Adrenal gland (tissue), 12 donors: ENCODE data around the gene IDH3A. TPM values are rescaled to one million over a fixed set of nuclear protein-coding genes. Genes with fewer than 3 reads are reported as not detected.
A peak's percentile ranks its signal among the peaks of the same experiment; 100 is the strongest.

Experiments
- DNase-seq, 7 donors: peaks; one replicate each; pipeline ENCODE4 v3.0.0-alpha.2; 2019 to 2020
- H3K27ac ChIP-seq, 5 donors: fragments of 200-600 bp; sonication (generic) in 4 of 5; 1 replicate in 3 of 5; 2 replicates in 2 of 5; pipeline versions ENCODE4 v1.5.1 to v1.8.0; 2016 to 2020; ENCODE audit warnings: mild to moderate bottlenecking in 1 of 5
- H3K27me3 ChIP-seq: fragments of 200-600 bp; 2 replicates; pipeline ENCODE4 v1.8.0; 2021
- H3K36me3 ChIP-seq, 2 donors: fragments of 200-600 bp; replicated peaks in 1 of 2; 1 replicate in 1 of 2; 2 replicates in 1 of 2; pipeline versions ENCODE4 v1.5.1 to v1.8.0; 2018 to 2022
- H3K4me1 ChIP-seq, 2 donors: fragments of 200-600 bp; replicated peaks in 1 of 2; 1 replicate in 1 of 2; 2 replicates in 1 of 2; pipeline versions ENCODE4 v1.5.1 to v1.8.0; 2018 to 2021
- H3K4me3 ChIP-seq, 4 donors: fragments of 200-600 bp; sonication (generic) in 3 of 4; one replicate each; pipeline ENCODE4 v1.5.1; 2016 to 2018
- H3K9me3 ChIP-seq, 3 donors: fragments of 200-600 bp; sonication (generic) in 1 of 3; replicated peaks in 1 of 3; 1 replicate in 2 of 3; 2 replicates in 1 of 3; pipeline versions ENCODE4 v1.5.1 to v1.8.0; 2016 to 2021
- CTCF ChIP-seq, 6 experiments: fragments of 450-650 bp in 4 of 6; fragments of 200-600 bp in 2 of 6; sonication (generic) in 1 of 6; IDR thresholded peaks; 1 replicate in 5 of 6; 2 replicates in 1 of 6; pipeline versions ENCODE4 v1.5.1 to v1.8.0; 2016 to 2021; ENCODE audit warnings: antibody characterized with exemption in 6 of 6, mild to moderate bottlenecking in 2 of 6, moderate library complexity in 1 of 6
- POLR2A ChIP-seq, 2 donors: fragments of 450-650 bp; IDR thresholded peaks; one replicate each; pipeline ENCODE4 v1.6.1; 2017; ENCODE audit warnings: antibody characterized with exemption in 2 of 2, mild to moderate bottlenecking in 2 of 2, moderate library complexity in 1 of 2
- WGBS, 4 donors: extraction: QIAGEN DNeasy Blood & Tissue Kit in 2 of 4; methylation state at CpG; one replicate each; pipeline versions ENCODE4 v1.1.5 to v1.1.7; 2013 to 2017; 5-methylcytosine and 5-hydroxymethylcytosine counted together
- intact Hi-C, 2 donors: fragments of 100-400 bp; cut with DNase I; formaldehyde crosslinking; loops; one replicate each; pipeline versions ENCODE4 v1.14.1 to v1.15.0; 2022 to 2023
- polyA plus RNA-seq, 3 donors: library from polyadenylated mRNA; stranded (reverse); fragments of 200-250 nt in 2 of 3; fragments of 350-450 nt in 1 of 3; fragmentation: Illumina TruSeq in 1 of 3; extraction: RNeasy Lipid Tissue Mini Kit (QIAGEN cat#74804) in 1 of 3; gene quantifications; one replicate each; pipeline ENCODE4 v1.2.3, GENCODE V29; 2013 to 2014
- total RNA-seq, 9 donors: library from RNA; depleted of rRNA in 4 of 9; stranded (reverse); fragments of >200 nt in 4 of 9; fragments of 120-200 nt in 1 of 9; fragmentation: NEBNext Ultra II Directional in 1 of 9; extraction: Animal tissue kit (Norgen Biotek cat#: 25700) in 1 of 9; gene quantifications; one replicate each; pipeline versions ENCODE4 v1.1.0 to v1.2.4, GENCODE V29; 2013 to 2023
- donor health status: healthy with polysubstance abuse.
- donor health status: Bipolar disorder and iron deficiency.
- donor health status: DM: yes; HTN: yes; CAD: no.
- donor health status: DM: no; HTN: no; CAD: no.
- donor health status: DM: no; HTN: no; CAD: no.
- donor health status: DM: yes; HTN: yes; CAD: no.

Gene IDH3A
- total and polyA plus RNA-seq, 12 donors: 26.9 to 392 (median 132) TPM

- intact Hi-C loops: loop anchor here in 1 of 2 donors (5.0 kb wide), 1 partner anchor 85 kb away; no protein-coding TSS in a partner anchor
- 65 to 78% (median 68%) methylated on average over 7 of the region's 7 CpGs for WGBS, 4 donors
- TF ChIP-seq CTCF (IDR thresholded peaks at IDR 0.05): no peak
- no peak for TF ChIP-seq POLR2A (IDR thresholded peaks at IDR 0.05)
These were observed 48.5 kb downstream of the IDH3A start for GRCh38 chr15:78197632-78198031.

GRCh38 chr15:78200276-78200930, 51.2 kb downstream of the IDH3A start:
- peak in 3 of 7 donors; percentile 13 to 44 (median 18) for DNase-seq
- Histone ChIP-seq H3K27me3 (no peaks in the 10 kb centered on the region), H3K4me1 (peaks cover 20 to 23% of the 10 kb centered on the region in 2 donors), H3K27ac (no peak overlapping the region), H3K4me3 (no peak overlapping the region), H3K36me3 (no peaks in the 10 kb centered on the region), H3K9me3 (no peaks in the 10 kb centered on the region)
- WGBS, 4 donors: 82 to 93% (median 89%) methylated on average over 5 to 10 of the region's 10 CpGs
- TF ChIP-seq CTCF (IDR thresholded peaks at IDR 0.05) (no peak), POLR2A (IDR thresholded peaks at IDR 0.05) (no peak)
- intact Hi-C loops: no loop called here

More at GRCh38 chr15:78197632-78198031, 48.5 kb downstream of the IDH3A start:
- H3K9me3 ChIP-seq: no peaks in the 10 kb centered on the region
- H3K36me3 ChIP-seq: no peaks in the 10 kb centered on the region
- no peaks in the 10 kb centered on the region for H3K4me1 ChIP-seq
- no peak overlapping the region for H3K4me3 ChIP-seq
- H3K27me3 ChIP-seq: no peaks in the 10 kb centered on the region
- no peak overlapping the region for H3K27ac ChIP-seq
- DNase-seq: peak in 3 of 7 donors; percentile 9 to 25 (median 10)

- intact Hi-C loops: no loop called here
- Histone ChIP-seq H3K27ac (no peak overlapping the region), H3K27me3 (no peaks in the 10 kb centered on the region), H3K4me1 (peaks cover 21 to 31% of the 10 kb centered on the region in 2 donors), H3K9me3 (no peaks in the 10 kb centered on the region), H3K36me3 (no peaks in the 10 kb centered on the region), H3K4me3 (no peak overlapping the region)
- peak in 3 of 7 donors; percentile 11 to 30 (median 18) for DNase-seq
- TF ChIP-seq POLR2A (IDR thresholded peaks at IDR 0.05) (no peak), CTCF (IDR thresholded peaks at IDR 0.05) (no peak)
- 76 to 100% (median 86%) methylated on average over 2 to 10 of the region's 10 CpGs for WGBS, 4 donors
These were observed 52.4 kb downstream of the IDH3A start for GRCh38 chr15:78201281-78202190.
